SH-SY5Y (cell line): ENCODE results near the gene GMCL2.

Experiments used
- GATA2 ChIP-seq: IDR thresholded peaks from 2 replicates; pipeline ENCODE4 v1.6.1; 2011; ENCODE audit warnings: mild to moderate bottlenecking, low read depth, low read length
- GATA3 ChIP-seq: IDR thresholded peaks from 2 replicates; pipeline ENCODE4 v1.6.1; 2011; ENCODE audit warnings: low read depth, mild to moderate bottlenecking, low read length, moderate library complexity

GRCh38 chr5:178228609-178229008 is 41.4 kb upstream of the GMCL2 start:
- TF ChIP-seq GATA3 (no peak), GATA2 (no peak)
